ENCODE results near the gene DST.

DST gene

GRCh38 chr6:56573624-56574023, 69.1 kb downstream of the DST start:
- Histone ChIP-seq H3K9me2 (replicated peaks; ENCODE audit: control insufficient read depth, low read length) (no peaks in the 10 kb centered on the region), H3K4me1 (ENCODE audit: control insufficient read depth, low read length) (no peaks in the 10 kb centered on the region), H3K4me3 (ENCODE audit: low read length) (no peak overlapping the region), H3K27me3 (ENCODE audit: control insufficient read depth, low read length) (no peaks in the 10 kb centered on the region), H3K9me3 (ENCODE audit: control insufficient read depth, insufficient read depth, low read length) (no peaks in the 10 kb centered on the region), H3K36me3 (ENCODE audit: control insufficient read depth, low read length) (no peaks in the 10 kb centered on the region), H4K20me1 (ENCODE audit: control insufficient read depth, insufficient read depth, low read depth, low read length) (no peaks in the 10 kb centered on the region), H3K27ac (ENCODE audit: low read depth, low read length) (no peak overlapping the region), H3F3A (ENCODE audit: control insufficient read depth, insufficient read depth) (no peaks in the 10 kb centered on the region), H3K79me2 (ENCODE audit: control insufficient read depth, low read length) (no peaks in the 10 kb centered on the region), H3K4me2 (ENCODE audit: low read length) (no peak overlapping the region)
- TF ChIP-seq EZH2phosphoT487 (IDR thresholded peaks at IDR 0.05; ENCODE audit: borderline replicate concordance, low read length) (no peak), CTCF (IDR thresholded peaks at IDR 0.05; ENCODE audit: low read depth, low read length, poor library complexity, severe bottlenecking) (no peak)

- Histone ChIP-seq H4K20me1 (ENCODE audit: control insufficient read depth, insufficient read depth, low read depth, low read length) (no peaks in the 10 kb centered on the region), H3K27ac (ENCODE audit: low read depth, low read length) (no peak overlapping the region), H3F3A (ENCODE audit: control insufficient read depth, insufficient read depth) (no peaks in the 10 kb centered on the region), H3K9me3 (ENCODE audit: control insufficient read depth, insufficient read depth, low read length) (no peaks in the 10 kb centered on the region), H3K4me1 (ENCODE audit: control insufficient read depth, low read length) (no peaks in the 10 kb centered on the region), H3K9me2 (replicated peaks; ENCODE audit: control insufficient read depth, low read length) (no peaks in the 10 kb centered on the region), H3K27me3 (ENCODE audit: control insufficient read depth, low read length) (no peaks in the 10 kb centered on the region), H3K4me2 (ENCODE audit: low read length) (no peak overlapping the region), H3K79me2 (ENCODE audit: control insufficient read depth, low read length) (no peaks in the 10 kb centered on the region), H3K4me3 (ENCODE audit: low read length) (no peak overlapping the region), H3K36me3 (ENCODE audit: control insufficient read depth, low read length) (no peaks in the 10 kb centered on the region)
- no peak for TF ChIP-seq CTCF (IDR thresholded peaks at IDR 0.05; ENCODE audit: low read depth, low read length, poor library complexity, severe bottlenecking)
- TF ChIP-seq EZH2phosphoT487 (IDR thresholded peaks at IDR 0.05; ENCODE audit: borderline replicate concordance, low read length) = no peak
Measured at GRCh38 chr6:56572788-56573471, 69.8 kb downstream of the DST start.

GRCh38 chr6:56571605-56572004, 71.1 kb downstream of the DST start:
- no peak for TF ChIP-seq CTCF (IDR thresholded peaks at IDR 0.05; ENCODE audit: low read depth, low read length, poor library complexity, severe bottlenecking)
- no peak for TF ChIP-seq EZH2phosphoT487 (IDR thresholded peaks at IDR 0.05; ENCODE audit: borderline replicate concordance, low read length)
- H3K9me3 ChIP-seq (ENCODE audit: control insufficient read depth, insufficient read depth, low read length) = no peaks in the 10 kb centered on the region
- H3K79me2 ChIP-seq (ENCODE audit: control insufficient read depth, low read length) = no peaks in the 10 kb centered on the region
- H4K20me1 ChIP-seq (ENCODE audit: control insufficient read depth, insufficient read depth, low read depth, low read length) = no peaks in the 10 kb centered on the region
- no peaks in the 10 kb centered on the region for H3K9me2 ChIP-seq (replicated peaks; ENCODE audit: control insufficient read depth, low read length)
- H3K36me3 ChIP-seq (ENCODE audit: control insufficient read depth, low read length) = no peaks in the 10 kb centered on the region
- no peak overlapping the region for H3K27ac ChIP-seq (ENCODE audit: low read depth, low read length)
- no peak overlapping the region for H3K4me2 ChIP-seq (ENCODE audit: low read length)
- H3K27me3 ChIP-seq (ENCODE audit: control insufficient read depth, low read length) = no peaks in the 10 kb centered on the region
- no peaks in the 10 kb centered on the region for H3F3A ChIP-seq (ENCODE audit: control insufficient read depth, insufficient read depth)
- no peaks in the 10 kb centered on the region for H3K4me1 ChIP-seq (ENCODE audit: control insufficient read depth, low read length)
- no peak overlapping the region for H3K4me3 ChIP-seq (ENCODE audit: low read length)

Measured in DOHH2 (cell line).